ENCODE measurements around the gene MDH1B. TPM values are rescaled to one million over a fixed set of nuclear protein-coding genes. Genes with fewer than 3 reads are reported as not detected.

Gene MDH1B
- total and polyA plus RNA-seq, 2 donors (not counting 1 experiment from before 2014, with no cell fraction given): 0.34 TPM; not detected in 1

DNA sequence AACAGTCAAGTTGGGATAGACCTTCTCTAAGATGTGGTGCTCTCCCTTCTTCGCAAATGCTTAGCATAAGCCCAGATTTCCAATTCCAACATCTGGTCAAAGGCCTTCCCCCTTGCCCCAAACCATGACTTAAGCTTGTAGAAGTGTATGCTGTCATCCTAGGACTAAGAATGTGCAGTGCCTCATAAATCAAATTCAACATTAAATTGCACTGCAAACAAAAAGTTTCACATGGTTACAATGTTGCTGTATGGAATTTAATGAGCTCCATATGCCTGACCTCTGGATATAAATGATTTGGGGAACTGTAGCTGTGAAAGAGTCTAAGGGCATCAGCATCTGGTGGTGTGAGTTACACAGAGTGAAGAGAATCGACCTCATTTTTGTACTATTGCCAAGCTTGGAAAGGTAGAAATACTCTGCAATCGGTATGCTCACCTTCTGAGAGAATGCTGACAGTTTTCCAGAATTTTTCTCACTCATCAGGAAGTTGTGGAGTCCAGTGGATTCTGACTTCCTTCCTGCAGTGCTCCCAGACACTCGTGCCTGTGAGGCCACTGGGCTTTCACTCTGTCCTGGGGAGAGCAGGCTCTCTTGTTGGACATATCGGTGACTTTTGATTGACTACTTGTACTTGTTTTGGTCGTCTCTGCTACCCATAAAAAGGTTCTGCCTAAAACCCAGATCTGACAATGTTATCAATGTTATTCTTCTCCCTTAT lies 40.9 kb upstream of the MDH1B start:
- H3K4me3 ChIP-seq (ENCODE audit: control extremely low read depth in 1 of 5, extremely low read depth in 1 of 5, insufficient read depth in 1 of 5, low read depth in 2 of 5, low read length in 4 of 5): no peak overlapping the region
- H4K20me1 ChIP-seq (ENCODE audit: control insufficient read depth, insufficient read depth, low read length, poor library complexity, severe bottlenecking): no peaks in the 10 kb centered on the region
- WGBS (ENCODE audit: insufficient coverage): 74% methylated on average over 4 of the region's 6 CpGs
- Mint-ChIP-seq H3K4me1 (no peaks in the 10 kb centered on the region), H3K27me3 (no peaks in the 10 kb centered on the region), H3K4me3 (no peak overlapping the region), H3K9me3 (ENCODE audit: insufficient read depth) (no peaks in the 10 kb centered on the region), H3K27ac (no peak overlapping the region)
- intact Hi-C loops (cut with micrococcal nuclease): loop anchor here (10.0 kb wide), 1 partner anchor 339 kb away; no protein-coding TSS in a partner anchor
- no peaks in the 10 kb centered on the region for H3K36me3 ChIP-seq (replicated peaks in 1 of 2; ENCODE audit: control extremely low read depth in 1 of 2, control insufficient read depth in 1 of 2, extremely low read depth in 1 of 2, insufficient read depth in 2 of 2, low read length in 1 of 2)
- DNase-seq (no peak), ATAC-seq (ENCODE audit: low read depth) (no peak)
- H3K9ac ChIP-seq (ENCODE audit: low read length): no peak overlapping the region
- no peak overlapping the region for H3K27ac ChIP-seq (ENCODE audit: low read length in 2 of 2)
- no peaks in the 10 kb centered on the region for H3K79me2 ChIP-seq (ENCODE audit: control insufficient read depth, insufficient read depth, low read length)
- no peaks in the 10 kb centered on the region for H3K9me3 ChIP-seq (ENCODE audit: control extremely low read depth in 1 of 3, control insufficient read depth in 2 of 3, insufficient read depth in 1 of 3, low read length in 2 of 3)
- POLR2A ChIA-PET: no interaction called here
- no peaks in the 10 kb centered on the region for H3K27me3 ChIP-seq (replicated peaks in 1 of 4; ENCODE audit: control extremely low read depth in 1 of 4, control insufficient read depth in 3 of 4, insufficient read depth in 4 of 4, low read length in 3 of 4)
- no peak overlapping the region for H2AFZ ChIP-seq (ENCODE audit: insufficient read depth, low read depth, low read length, poor library complexity, severe bottlenecking)
- no peaks in the 10 kb centered on the region for H3K4me1 ChIP-seq (ENCODE audit: control insufficient read depth in 2 of 2, insufficient read depth in 2 of 2, low read length in 2 of 2)
- H3K4me2 ChIP-seq (replicated peaks; ENCODE audit: low read depth, low read length, poor library complexity, severe bottlenecking): no peak overlapping the region
- TF ChIP-seq CTCF (IDR thresholded peaks at IDR 0.05): no peak
- no peak for TF ChIP-seq EZH2 (IDR thresholded peaks at IDR 0.05; ENCODE audit: borderline replicate concordance, insufficient read depth, low read depth, low read length, poor library complexity, severe bottlenecking)
- CTCF ChIA-PET: interaction anchor here (0.7 to 0.9 kb wide), 2 partner anchors 9 to 40 kb away, joined by 3 read pairs; no protein-coding TSS in a partner anchor

DNA sequence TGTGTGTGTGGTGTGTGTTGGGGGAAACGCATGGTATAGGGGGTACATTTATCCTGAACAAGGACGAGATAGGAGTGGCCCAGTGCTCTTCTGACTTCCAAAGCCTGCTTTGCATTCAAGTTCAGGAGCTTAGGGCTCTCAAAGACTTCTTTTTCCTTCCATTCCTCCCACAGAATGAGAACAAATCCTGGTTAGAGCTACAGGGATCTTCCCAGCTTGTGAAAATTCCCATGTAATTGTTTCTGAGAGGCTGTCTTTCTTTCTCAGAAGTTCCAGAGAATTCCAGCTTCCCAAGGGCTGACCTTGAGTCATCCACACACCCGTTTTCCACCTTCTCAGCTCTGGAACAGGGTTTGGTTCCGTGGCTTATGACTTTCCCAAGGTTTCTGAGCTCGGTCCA lies 39.2 kb upstream of the MDH1B start:
- WGBS (ENCODE audit: insufficient coverage): 80% methylated on average over 4 of the region's 5 CpGs
- H3K79me2 ChIP-seq (ENCODE audit: control insufficient read depth, insufficient read depth, low read length): no peaks in the 10 kb centered on the region
- TF ChIP-seq EZH2 (IDR thresholded peaks at IDR 0.05; ENCODE audit: borderline replicate concordance, insufficient read depth, low read depth, low read length, poor library complexity, severe bottlenecking) (no peak), CTCF (IDR thresholded peaks at IDR 0.05) (no peak)
- H3K4me3 ChIP-seq (ENCODE audit: control extremely low read depth in 1 of 5, extremely low read depth in 1 of 5, insufficient read depth in 1 of 5, low read depth in 2 of 5, low read length in 4 of 5): no peak overlapping the region
- Mint-ChIP-seq H3K9me3 (ENCODE audit: insufficient read depth) (no peaks in the 10 kb centered on the region), H3K27ac (no peak overlapping the region), H3K4me3 (no peak overlapping the region), H3K4me1 (peaks cover 7% of the 10 kb centered on the region), H3K27me3 (no peaks in the 10 kb centered on the region)
- H3K27ac ChIP-seq (ENCODE audit: low read length in 2 of 2): no peak overlapping the region
- ChIA-PET POLR2A (no interaction called here), CTCF (interaction anchor here (0.7 to 5.7 kb wide), 3 partner anchors 21 to 1236 kb away, joined by 3 to 44 read pairs (median 4); no protein-coding TSS in a partner anchor)
- no peaks in the 10 kb centered on the region for H3K36me3 ChIP-seq (replicated peaks in 1 of 2; ENCODE audit: control extremely low read depth in 1 of 2, control insufficient read depth in 1 of 2, extremely low read depth in 1 of 2, insufficient read depth in 2 of 2, low read length in 1 of 2)
- H3K9ac ChIP-seq (ENCODE audit: low read length): no peak overlapping the region
- ATAC-seq (ENCODE audit: low read depth): no peak
- no peak overlapping the region for H3K4me2 ChIP-seq (replicated peaks; ENCODE audit: low read depth, low read length, poor library complexity, severe bottlenecking)
- intact Hi-C loops (cut with micrococcal nuclease): loop anchor here (5.0 to 10.0 kb wide), 2 partner anchors 112 to 340 kb away; no protein-coding TSS in a partner anchor
- no peak for DNase-seq
- H3K4me1 ChIP-seq (ENCODE audit: control insufficient read depth in 2 of 2, insufficient read depth in 2 of 2, low read length in 2 of 2): peaks cover 0 to 5% of the 10 kb centered on the region in 2 donors
- no peak overlapping the region for H2AFZ ChIP-seq (ENCODE audit: insufficient read depth, low read depth, low read length, poor library complexity, severe bottlenecking)
- H3K9me3 ChIP-seq (ENCODE audit: control extremely low read depth in 1 of 3, control insufficient read depth in 2 of 3, insufficient read depth in 1 of 3, low read length in 2 of 3): no peaks in the 10 kb centered on the region
- no peaks in the 10 kb centered on the region for H3K27me3 ChIP-seq (replicated peaks in 1 of 4; ENCODE audit: control extremely low read depth in 1 of 4, control insufficient read depth in 3 of 4, insufficient read depth in 4 of 4, low read length in 3 of 4)
- H4K20me1 ChIP-seq (ENCODE audit: control insufficient read depth, insufficient read depth, low read length, poor library complexity, severe bottlenecking): no peaks in the 10 kb centered on the region
